T-helper 2 cell treated with Interferon-gamma antibody and Interleukin-4, amounts not matched to agents 100 ng/mL and 5 ng/mL, for 36 hours (primary cell): ENCODE results near the gene HIVEP3. TPM values are rescaled to one million over a fixed set of nuclear protein-coding genes. Genes with fewer than 3 reads are reported as not detected.

Experiments
- intact Hi-C: fragments of 100-400 bp; cut with micrococcal nuclease; formaldehyde crosslinking; loops from one replicate; pipeline ENCODE4 v1.15.1; 2023
- total RNA-seq: library from RNA; stranded (reverse); gene quantifications from 2 replicates; pipeline ENCODE4 v1.2.3, GENCODE V29; 2022

Gene HIVEP3
- total RNA-seq, 1 donor from 2014 or later, result 20.3 TPM

DNA sequence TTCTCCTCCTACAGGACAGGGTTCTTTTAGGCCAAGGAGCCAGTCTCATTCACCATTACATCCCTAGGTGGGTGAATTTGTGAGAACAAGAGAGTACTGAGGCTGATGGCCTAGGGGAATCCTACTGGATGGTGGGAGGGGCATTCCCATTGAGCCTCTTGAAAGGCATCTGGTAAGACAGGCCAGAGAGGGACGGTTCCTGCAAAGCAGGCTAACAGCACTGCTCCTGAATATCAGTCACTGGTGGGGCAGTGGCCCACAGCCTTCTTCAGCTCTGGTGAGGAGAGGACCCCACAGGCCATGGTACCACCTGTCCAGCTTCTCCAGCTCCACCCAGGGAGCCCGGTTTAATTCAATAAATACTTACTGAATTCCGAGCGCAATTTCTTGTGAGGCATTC lies 308.4 kb downstream of the HIVEP3 start:
- intact Hi-C loops, result no loop called here

DNA sequence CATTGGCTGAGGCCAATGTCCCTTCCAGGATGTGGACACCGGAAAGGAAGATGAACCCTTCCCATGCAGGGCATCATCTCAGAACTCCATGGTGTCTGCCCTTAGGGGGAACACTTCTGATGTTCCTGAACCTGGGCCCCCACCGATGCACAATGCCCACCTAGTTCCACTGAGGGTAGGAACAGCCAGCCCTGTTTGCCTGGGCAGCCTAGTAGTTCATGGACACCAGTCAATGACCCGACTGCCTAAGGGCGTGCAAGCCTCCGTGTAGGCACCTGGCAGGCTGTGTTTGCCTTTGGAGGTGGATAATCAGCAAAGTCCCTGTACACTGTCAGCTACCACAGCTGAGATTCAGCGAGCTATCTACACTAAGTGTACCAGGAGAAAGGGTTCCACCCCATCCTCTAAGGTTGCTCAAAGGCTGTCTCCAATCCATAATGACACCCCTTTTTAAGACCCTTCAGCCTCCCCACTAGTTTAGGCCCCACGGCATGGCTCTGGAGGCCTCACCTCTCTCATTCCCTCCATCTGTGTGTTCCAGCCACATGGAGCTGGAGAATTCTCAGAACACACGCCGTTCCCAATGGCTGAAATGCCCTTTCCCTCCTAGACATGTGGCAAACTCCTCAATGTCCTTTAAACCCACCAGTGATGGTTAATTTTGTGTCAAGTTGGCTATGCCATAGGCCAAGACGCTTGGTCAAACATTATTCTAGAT lies 309.4 kb downstream of the HIVEP3 start:
- intact Hi-C loops, result no loop called here

DNA sequence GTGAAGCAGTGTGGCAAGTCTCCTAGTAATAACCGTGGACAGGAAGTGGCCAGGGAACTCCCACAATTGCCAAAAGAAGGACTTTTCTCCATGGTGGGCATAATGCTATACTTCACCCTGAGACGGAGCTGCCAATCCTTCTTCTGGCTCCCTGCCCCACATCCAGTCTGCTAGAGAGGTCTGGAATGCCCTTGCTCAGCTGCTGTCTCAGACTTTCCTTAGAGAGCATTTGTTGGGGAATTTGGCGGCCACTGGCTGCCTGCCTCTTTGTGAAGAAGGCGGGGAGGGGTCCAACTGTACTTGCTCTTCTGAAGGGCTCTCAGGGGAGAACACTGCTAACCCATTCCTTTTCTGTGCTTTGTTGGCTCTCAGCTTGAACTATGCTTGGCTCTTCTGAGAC lies 310.5 kb downstream of the HIVEP3 start:
- intact Hi-C loops, result no loop called here

DNA sequence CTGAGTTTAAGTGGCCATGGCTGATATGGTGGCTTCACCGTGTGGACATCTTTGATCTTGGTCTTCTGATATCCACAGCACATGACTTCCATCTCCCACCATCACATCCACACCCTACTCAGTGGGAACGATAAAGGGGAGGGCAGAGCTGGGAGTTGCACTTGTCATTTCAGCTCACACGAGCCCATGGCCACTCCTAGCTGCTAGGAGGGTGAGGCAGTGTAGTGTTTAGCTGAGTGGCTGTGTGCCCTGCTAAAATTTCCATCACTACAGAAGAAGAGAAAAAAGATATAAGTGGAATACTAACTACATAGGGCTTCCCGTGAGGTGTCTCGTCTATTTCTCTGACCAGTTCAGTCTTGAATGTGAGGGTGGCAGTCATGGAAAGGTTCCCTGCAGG lies 310.9 kb downstream of the HIVEP3 start:
- intact Hi-C loops, result no loop called here

DNA sequence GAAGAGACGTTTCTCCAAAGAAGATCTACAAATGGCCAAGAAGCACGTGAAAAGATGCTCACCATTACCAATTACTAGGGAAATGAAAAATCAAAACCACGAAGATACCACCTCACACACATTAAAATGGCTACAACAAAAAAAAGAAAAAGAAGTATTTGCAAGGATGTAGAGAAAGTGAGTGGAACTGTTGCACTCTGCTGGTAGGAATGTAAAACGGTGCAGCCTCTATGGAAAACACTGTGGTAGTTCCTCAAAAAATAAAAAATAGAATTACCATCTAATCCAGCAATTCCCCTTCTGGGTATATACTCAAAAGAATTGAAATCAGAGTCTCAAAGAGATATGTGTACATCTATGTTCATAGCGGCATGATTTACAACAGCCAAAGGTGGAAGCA lies 318.8 kb downstream of the HIVEP3 start:
- intact Hi-C loops, result no loop called here

DNA sequence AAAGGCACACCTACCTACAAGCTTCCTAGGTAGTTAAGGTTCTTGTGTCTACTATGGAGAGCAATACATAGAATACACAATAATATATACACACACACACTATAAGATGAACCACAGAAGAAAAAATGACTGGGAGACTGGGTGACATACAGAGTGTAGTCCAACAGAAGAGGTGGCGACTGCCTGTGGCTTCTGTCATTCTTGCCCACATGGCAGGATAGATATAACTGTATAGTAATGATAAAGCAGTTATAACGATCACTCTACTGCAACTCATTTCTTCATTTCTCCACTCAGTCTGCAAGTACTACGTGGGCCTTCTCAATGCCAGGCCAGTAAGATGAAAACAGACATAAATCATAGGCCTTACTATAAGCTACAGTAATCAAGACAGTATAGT lies 320.4 kb downstream of the HIVEP3 start:
- intact Hi-C loops, result no loop called here

DNA sequence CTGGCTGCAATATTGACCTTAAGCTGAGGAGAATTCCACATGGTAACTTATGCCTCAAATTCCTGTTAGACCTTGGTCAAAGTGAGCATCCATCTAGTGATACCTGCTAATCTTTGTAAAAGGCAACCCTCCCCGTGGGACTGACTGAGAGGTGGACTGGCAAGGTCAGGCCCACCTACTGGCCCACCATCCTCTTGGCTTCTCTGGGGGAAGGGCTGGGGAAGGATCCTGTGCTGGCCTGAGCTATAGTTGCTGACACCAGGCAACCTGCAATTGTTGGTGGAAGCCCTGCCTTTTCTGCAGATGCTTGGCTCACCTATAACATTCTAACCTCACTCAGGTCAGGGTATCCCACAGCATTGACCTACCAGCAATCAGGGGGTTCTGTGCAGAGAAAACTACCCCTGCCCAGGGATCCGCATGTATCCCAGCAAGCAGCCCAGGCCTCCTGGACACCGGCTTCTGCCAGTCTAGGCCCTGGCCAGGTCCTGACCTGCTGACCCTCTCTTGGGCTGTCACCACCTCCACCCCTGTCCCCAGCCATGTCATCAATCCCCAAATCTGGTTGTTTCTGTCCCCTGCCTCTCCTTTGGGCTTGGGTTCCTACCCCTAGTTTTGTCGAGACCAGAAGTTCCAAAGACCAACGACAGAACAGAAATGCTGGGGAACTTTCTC lies 326.1 kb downstream of the HIVEP3 start:
- intact Hi-C loops, result no loop called here

DNA sequence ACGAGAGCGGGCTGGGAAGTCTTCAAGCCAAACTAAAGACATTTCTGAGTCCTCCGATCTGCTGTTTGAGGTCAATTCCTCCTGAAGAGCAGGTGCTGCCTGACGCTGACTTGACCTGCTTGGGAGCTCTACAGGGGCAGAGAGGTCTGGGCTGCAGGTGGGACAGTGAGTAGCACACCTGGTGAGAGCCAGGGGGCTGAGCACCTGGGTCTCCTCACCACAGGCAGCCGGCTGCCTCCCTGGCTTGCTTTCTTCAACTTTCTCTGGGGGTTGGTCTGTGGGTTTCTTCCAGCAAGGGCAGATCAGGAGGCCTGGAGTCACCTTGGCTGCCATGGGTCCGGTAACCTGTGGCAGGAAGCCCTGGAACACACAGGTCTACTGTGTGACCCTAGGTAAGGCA lies 326.8 kb downstream of the HIVEP3 start:
- intact Hi-C loops, result no loop called here

DNA sequence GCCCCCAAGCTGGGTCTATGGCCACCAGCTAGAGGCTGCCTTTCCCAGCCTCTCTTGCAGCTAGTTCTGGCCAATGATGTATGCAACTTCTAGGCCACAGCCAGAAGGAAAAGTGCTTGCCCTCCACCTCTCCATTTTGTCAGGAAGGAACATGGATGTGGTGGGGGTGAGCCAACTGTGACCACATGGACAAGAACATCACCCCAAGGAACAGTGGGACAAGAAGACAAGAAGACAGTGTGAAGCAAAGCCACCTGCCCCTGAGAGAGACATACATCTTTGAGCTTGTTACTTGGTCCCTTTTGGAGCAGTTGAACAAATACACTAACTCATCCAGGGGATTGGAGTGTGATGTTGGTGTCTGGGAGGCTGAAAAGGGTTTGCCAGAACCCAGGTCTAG lies 328.4 kb downstream of the HIVEP3 start:
- intact Hi-C loops, result no loop called here

DNA sequence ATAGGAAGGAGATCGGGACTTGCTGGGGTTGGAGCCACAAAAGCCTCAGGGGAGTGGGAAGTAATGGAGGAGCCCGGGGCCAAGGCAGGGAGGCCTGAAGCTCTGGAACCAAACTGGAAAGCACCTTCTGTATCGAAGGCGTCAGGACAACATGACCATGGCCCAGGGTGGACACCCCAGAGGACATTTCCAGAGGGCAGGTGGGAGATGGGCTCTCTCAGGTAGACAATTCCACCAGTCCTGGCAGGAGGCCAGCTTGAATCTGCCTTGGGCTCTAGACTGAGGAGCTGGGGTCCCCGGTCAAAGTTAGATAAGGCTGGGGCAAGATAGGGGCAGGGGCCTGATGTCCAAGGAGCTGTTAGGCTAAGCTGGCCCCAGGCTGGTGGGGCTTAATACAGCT lies 329.3 kb downstream of the HIVEP3 start:
- intact Hi-C loops, result no loop called here

DNA sequence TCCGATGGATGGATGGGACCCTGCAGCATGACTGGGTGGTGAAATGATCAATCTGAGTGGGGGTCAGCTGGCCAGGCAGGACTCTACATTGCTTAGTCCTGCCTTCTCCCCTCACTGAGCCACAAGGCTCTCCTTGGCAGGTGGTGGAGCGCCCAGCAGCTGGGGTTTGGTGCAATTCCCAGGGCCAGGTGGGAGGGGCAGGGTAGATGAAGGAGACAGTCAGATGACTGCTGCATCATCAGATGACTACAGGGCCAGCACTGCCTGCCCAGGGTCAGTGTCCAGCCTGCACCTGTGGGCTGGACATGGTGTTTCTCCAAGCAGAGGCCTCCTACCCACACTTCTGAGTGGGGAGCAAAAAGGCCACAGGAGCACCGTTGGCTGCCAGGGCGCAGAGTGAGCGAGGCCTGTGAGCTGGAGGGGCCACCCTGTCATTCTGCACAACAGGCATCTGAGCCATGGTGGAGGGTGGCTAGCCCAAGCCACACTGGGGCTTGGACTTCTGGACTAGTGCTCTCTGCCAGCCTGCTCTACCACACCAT lies 330.3 kb downstream of the HIVEP3 start:
- intact Hi-C loops, result no loop called here

DNA sequence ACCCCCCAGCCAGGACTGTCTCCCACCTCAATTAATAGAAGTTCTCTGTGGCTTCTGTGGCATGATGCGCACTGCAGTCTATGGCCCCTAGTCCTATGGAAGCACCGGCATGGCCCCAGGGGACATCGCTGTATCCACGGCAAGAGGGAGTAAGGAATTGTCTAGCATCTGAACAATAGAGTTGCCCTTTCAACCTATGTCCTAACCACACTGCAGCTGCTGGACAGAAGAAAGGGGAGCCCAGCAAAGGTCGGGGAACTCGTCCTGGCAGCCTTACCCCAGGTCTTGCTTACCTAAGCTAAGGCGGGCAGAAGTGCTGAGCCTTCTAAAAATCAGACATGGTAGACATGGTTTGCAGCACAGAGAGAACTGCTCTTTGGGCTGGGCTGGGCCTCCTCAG lies 330.9 kb downstream of the HIVEP3 start:
- intact Hi-C loops, result no loop called here

DNA sequence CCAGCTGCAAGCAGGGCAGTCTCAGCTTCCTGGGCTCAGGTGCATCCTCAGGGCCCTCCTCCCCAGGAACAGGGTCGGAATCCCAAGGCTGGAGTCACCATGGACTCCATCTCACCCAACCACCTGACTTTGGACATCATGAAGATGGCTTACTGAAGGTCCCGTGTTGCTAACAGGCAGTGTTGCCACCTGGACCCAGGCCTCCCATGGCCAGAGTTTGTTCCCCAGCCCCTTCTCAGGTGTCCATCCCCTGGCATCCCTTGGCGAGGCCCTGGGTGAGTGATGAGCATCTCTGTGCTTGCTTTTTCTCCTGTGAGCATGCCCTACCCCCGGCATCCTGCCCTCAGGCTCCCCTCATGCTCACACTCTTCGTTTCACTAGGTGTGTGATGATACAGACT lies 332.5 kb downstream of the HIVEP3 start:
- intact Hi-C loops, result no loop called here

DNA sequence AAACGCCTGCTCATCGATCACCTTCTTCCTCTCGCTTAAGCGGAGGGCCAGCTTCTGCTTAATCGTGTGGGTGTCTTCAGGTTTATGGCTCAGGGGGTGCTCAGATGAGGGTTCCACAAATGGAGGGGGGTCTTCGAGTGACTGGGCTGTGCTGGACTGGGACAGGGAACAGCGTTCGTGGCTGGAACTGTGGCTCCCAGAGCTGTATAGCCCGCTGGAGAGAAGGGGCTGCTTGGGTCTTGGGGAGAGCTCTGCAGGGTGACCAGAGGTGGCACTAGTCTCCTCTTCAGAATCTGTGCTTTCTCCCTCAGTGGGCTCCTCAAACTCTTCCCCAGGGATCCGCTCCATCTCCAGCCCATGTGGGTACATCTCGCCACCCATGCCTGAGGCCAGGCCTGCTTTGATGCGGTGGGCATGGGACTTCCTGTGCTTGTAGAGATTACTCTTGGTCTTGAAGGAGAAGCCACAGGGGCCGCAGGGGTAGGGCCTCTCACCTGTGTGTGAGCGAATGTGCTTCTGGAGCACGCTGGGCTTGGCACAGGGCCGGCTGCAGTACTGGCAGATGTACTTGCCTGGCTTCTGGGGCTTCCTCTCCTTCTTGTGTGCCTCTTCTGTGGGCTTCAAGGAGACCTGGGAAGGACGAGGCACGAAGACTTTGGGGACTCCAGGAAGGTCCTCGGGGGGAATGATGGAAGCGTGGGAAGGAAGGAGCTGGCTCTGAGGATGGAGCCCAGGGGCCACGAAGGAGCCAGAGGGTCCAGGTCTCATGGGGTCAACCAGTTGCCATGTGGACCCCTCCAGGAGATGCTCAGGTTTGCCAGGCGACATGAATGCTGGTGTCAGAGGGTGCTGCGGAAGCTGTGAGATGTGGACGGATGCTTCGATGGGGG lies 334.8 kb downstream of the HIVEP3 start:
- intact Hi-C loops, result no loop called here

DNA sequence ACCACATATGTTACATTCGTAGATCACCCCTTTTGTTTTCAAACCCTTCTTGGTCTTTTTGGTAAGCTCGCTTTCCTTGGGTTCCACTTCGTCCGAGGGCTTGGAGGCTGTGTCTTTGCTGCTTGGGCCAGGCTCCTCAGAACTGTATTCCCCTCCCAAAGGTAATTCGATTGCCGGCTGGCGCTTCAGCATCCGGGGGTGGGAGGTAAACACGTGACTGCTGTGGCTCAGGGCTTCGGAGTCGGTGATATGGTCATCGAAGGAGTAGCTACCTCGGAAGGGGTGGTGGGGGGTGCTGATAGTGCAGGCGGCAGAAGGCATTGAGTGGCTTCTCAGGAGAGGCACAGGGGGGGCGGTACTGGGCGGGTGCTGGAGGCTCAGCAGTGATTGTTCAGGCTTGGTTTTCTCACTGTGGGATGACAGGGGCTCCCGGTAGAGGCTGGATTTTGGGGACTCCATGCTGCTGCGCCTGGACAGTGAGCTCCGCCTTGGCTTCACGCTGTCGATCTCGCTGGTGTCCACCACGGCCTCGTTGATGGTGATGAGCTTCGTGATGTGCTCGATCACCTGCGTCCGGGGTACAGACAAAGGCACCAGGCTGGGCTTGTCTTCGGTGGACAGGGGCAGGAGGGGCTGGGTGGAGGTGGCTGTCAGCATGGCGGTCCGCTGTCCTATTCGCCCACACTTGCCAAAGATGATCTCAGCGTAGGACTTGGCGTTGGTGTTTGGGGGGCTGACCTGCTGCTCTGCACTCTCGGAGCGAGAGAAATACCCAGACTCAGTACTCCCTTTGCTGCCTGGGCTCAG lies 335.7 kb downstream of the HIVEP3 start:
- intact Hi-C loops, result no loop called here

DNA sequence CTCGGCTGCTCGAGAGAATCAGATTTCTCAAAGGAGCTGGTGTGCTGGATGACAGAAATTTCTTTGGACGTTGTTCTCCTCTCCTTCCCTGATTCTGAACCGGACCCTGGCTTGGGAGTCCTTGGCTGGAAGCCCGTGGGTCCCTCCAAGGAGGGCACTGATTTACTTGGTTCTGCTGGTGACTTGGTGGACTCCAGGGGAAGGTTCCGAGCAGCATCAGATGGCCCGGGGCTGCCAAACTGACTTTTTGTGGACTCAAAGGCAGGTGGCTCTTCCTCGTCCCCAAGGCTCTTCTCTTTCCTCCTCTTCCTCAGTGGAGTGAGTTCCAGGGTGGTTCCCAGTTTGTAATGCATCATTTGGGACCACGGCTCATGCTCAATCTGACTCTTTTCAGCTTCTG lies 336.4 kb downstream of the HIVEP3 start:
- intact Hi-C loops, result no loop called here

DNA sequence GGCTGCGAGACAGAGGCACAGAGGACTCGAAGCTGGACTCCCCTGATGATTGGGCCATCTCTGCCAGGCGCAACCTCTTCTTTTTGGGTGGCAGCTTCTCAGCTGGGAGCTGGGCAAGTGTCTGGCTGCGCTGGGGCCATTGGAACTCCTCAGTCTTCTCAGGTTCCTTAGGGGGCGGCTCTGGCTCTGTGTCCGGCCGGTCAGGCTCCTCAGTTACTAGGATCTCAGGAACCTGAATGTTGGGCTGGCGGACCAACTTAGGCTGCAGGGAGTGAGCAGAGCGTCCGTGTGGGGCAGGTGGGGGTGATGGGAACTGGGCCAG lies 336.8 kb downstream of the HIVEP3 start:
- intact Hi-C loops, result no loop called here

DNA sequence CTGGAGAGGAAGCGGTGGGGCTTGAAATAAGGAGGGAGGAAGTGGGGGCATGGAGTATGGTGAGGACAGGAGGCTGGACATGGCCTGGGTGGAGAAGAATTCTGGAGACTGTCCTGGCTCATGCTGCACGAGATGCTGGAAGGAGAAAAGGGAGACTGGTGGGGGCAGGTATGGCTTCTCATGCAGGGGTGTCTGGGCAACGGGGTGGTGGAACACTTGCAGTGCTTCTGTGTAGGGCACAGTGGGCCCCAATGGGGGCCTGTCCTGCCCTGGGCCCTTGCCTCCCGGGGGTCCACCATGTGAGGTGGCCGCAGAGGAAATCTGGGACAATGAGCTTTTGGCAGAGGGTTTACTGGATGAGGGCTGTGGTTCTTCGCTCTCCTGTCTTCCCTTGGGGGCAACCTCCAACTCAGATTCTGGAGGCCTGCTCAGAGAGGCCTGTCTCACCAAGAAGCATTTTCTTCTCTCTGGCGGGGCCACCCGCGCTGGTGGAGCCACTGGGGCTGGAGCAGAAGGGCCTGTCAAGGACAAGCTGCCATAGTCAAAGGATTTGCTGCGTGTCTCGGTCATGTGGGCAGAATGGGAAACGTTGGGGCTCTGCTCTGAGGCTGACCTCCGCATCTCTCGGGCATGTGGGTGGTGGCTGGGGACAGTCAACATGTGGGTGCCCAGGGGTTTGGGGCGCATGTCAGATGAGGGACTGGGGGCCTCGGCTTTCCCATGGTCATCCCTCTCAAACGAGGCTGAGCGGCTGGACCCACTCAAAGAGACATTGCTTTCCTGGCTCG lies 337.3 kb downstream of the HIVEP3 start:
- intact Hi-C loops, result no loop called here

DNA sequence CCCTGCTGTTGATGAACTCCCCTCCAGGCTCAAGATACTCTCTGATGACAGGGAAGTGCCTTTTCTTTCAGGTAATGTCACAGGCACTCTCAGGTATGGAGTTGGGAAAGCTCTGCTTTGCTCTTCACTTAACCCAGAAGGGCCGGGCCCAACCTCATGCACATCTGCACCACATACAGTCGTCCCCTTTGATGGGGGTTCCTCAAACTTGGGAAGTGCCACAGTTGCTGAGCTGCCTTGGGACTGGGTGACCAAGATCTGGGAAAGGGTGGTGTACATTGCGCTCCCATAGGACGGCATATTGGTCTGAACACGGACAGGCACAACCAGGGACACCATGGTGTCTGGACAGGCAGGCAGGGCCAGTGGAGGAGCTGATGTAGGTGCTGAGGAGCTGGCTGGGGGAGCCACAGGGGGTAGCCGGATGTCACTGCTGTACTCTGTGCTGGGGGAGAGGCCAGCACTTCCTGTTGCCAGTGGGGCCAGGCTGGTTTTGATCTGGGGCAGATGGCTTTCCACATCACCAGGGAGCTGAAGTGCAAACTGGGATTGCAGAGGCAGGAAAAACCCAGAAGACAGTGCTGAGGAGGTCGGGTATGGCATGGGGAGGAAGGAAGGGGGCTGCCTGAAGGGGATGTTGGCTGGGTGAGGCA lies 338.1 kb downstream of the HIVEP3 start:
- intact Hi-C loops, result no loop called here

DNA sequence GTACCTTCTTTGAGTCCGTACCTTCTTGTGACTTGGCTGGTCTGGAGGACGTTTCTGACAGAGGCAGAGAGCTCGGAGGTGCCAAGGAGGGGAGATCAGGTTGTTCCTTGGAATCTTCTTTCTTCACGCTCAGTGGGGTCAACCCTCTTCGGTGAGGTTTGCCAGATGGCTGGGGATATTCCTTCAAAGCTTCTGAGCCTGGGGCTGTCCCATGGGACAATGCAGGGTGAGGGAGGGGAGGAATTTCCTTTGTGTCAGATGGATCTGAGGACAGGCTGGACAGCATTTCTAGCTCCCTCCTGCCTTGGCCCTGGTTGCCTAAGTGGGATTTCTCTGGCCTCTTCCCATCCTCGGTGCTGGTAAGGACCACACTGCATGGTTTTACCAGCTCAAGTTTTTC lies 338.7 kb downstream of the HIVEP3 start:
- intact Hi-C loops, result no loop called here
